ENCODE results near the gene ATN1.

Gene ATN1

DNA sequence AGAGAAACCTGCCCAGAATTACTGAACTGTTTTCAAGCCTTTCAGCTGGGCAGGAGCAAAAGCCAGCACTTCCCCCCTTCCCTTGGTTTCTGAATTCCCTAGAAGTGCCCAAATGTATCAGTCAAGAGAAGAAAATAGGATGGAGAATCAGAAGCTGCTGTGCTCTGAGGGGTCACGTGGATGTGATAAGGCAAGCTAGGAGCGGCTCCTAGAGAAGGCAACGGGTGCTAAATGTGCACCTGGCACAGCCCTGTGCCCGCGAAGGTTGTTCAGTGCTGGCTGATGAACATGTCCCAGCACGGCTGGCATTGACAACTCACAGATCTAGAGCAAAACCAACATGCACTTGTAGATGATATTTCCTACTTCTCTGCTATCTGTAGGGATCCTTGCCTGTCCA lies 51.3 kb downstream of the ATN1 start:
- TF ChIP-seq, protein P1, sequence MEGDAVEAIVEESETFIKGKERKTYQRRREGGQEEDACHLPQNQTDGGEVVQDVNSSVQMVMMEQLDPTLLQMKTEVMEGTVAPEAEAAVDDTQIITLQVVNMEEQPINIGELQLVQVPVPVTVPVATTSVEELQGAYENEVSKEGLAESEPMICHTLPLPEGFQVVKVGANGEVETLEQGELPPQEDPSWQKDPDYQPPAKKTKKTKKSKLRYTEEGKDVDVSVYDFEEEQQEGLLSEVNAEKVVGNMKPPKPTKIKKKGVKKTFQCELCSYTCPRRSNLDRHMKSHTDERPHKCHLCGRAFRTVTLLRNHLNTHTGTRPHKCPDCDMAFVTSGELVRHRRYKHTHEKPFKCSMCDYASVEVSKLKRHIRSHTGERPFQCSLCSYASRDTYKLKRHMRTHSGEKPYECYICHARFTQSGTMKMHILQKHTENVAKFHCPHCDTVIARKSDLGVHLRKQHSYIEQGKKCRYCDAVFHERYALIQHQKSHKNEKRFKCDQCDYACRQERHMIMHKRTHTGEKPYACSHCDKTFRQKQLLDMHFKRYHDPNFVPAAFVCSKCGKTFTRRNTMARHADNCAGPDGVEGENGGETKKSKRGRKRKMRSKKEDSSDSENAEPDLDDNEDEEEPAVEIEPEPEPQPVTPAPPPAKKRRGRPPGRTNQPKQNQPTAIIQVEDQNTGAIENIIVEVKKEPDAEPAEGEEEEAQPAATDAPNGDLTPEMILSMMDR (IDR thresholded peaks at IDR 0.05; ENCODE audit: control insufficient read depth, insufficient read depth, low read depth, low read length, missing control alignments): no peak
- H3K4me3 ChIP-seq (ENCODE audit: control insufficient read depth, low read depth, low read length): no peak overlapping the region
- no peak for DNase-seq (ENCODE audit: low read depth)

DNA sequence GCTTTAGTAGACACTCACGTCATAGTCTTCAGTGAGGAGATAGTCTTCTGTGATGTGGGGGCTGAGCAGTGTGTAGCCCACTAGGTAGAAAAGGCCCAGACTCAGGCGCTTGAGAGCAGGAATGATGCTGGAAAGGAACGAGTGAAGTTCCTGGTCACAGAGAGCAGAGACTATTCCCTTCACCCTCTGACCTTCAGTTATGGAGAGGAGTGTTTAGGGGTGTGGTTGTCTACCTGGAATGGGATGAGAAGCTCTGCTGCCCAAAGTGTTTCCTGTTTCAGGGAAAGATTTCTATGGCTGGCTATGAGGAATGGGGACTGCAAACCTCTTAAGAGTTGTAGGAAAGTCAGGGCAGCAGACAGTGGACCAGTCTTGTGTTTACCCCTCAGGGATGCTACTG lies 51.7 kb downstream of the ATN1 start:
- DNase-seq (ENCODE audit: low read depth): no peak
- TF ChIP-seq, protein P1 (IDR thresholded peaks at IDR 0.05; ENCODE audit: control insufficient read depth, insufficient read depth, low read depth, low read length, missing control alignments): no peak
- no peak overlapping the region for H3K4me3 ChIP-seq (ENCODE audit: control insufficient read depth, low read depth, low read length)

GRCh38 chr12:6980075-6980474 lies 52.3 kb downstream of the ATN1 start:
- TF ChIP-seq, protein P1 (IDR thresholded peaks at IDR 0.05; ENCODE audit: control insufficient read depth, insufficient read depth, low read depth, low read length, missing control alignments): no peak
- no peak for DNase-seq (ENCODE audit: low read depth)
- no peak overlapping the region for H3K4me3 ChIP-seq (ENCODE audit: control insufficient read depth, low read depth, low read length)

GRCh38 chr12:6980740-6981139 lies 53.0 kb downstream of the ATN1 start:
- H3K4me3 ChIP-seq (ENCODE audit: control insufficient read depth, low read depth, low read length): no peak overlapping the region
- TF ChIP-seq, protein P1 (IDR thresholded peaks at IDR 0.05; ENCODE audit: control insufficient read depth, insufficient read depth, low read depth, low read length, missing control alignments): no peak
- DNase-seq (ENCODE audit: low read depth): no peak

GRCh38 chr12:6981152-6982052 lies 53.6 kb downstream of the ATN1 start:
- DNase-seq (ENCODE audit: low read depth): no peak
- H3K4me3 ChIP-seq (ENCODE audit: control insufficient read depth, low read depth, low read length): no peak overlapping the region
- TF ChIP-seq, protein P1 (IDR thresholded peaks at IDR 0.05; ENCODE audit: control insufficient read depth, insufficient read depth, low read depth, low read length, missing control alignments): no peak

- TF ChIP-seq, protein P1 (IDR thresholded peaks at IDR 0.05; ENCODE audit: control insufficient read depth, insufficient read depth, low read depth, low read length, missing control alignments): no peak
- H3K4me3 ChIP-seq (ENCODE audit: control insufficient read depth, low read depth, low read length): no peak overlapping the region
- DNase-seq (ENCODE audit: low read depth): no peak
Observed at GRCh38 chr12:6982532-6982931, 54.8 kb downstream of the ATN1 start.
